HepG2 (cell line): ENCODE results near the gene HOXA4. TPM values are rescaled to one million over a fixed set of nuclear protein-coding genes. Genes with fewer than 3 reads are reported as not detected.

Experiments
- ATAC-seq: fragments of 200-7000 bp; cut with Tn5 transposase; 3 replicates; pipeline ENCODE4 v1.9.1; 2020; ENCODE audit warnings: mild to moderate bottlenecking, moderate library complexity
- BruUV-seq: library from RNA; stranded (reverse); fragments of 400-500 nt; replicated peaks from 2 replicates; lab custom pipeline; 2021; lab: Mats Ljungman, UMichigan
- CTCF ChIA-PET: fragments of 300-600 bp; formaldehyde crosslinking; extraction: SDS; loops from one replicate; lab custom pipeline; 2021; ENCODE audit warnings: low total read pairs, inconsistent platforms, low intra/inter-chr PET ratio; lab: Yijun Ruan, JAX
- POLR2A ChIA-PET: fragments of 350-600 bp; sonication (Branson Sonifier 250); formaldehyde crosslinking; loops from one replicate; lab custom pipeline; 2020; ENCODE audit warnings: antibody characterized with exemption, inconsistent platforms; lab: Yijun Ruan, JAX
- DNase-seq: peaks from one replicate; pipeline ENCODE4 v3.0.0-alpha.2; 2015; ENCODE audit warnings: low spot score
- FAIRE-seq: peaks from 3 replicates; lab custom pipeline; 2011; peaks lifted over from hg19 to GRCh38; lab: Jason Lieb, UNC
- H2AFZ ChIP-seq: one replicate; pipeline ENCODE4 v1.6.1; 2011; ENCODE audit warnings: low read length, inconsistent platforms
- H3K27ac ChIP-seq: fragments of 300-600 bp; 3 replicates; pipeline ENCODE4 v1.8.0; 2011; ENCODE audit warnings: mixed run types, mild to moderate bottlenecking, mixed read lengths, low read length, inconsistent platforms; ENCODE audit not compliant: insufficient read depth; ENCODE audit errors: extremely low read length
- H3K27me3 ChIP-seq, 2 experiments: fragments of 200-600 bp in 1 of 2; 2 replicates in 1 of 2; 3 replicates in 1 of 2; pipeline versions ENCODE4 v1.6.0 to v1.8.0; 2011; ENCODE audit warnings: low read length in 2 of 2, mild to moderate bottlenecking in 2 of 2, moderate library complexity in 2 of 2, inconsistent platforms in 1 of 2; ENCODE audit not compliant: insufficient read depth in 2 of 2, control insufficient read depth in 1 of 2
- H3K36me3 ChIP-seq, 2 experiments: fragments of 200-600 bp in 1 of 2; replicated peaks in 1 of 2; 2 replicates in 1 of 2; 3 replicates in 1 of 2; pipeline versions ENCODE4 v1.5.1 to v1.8.0; 2011; ENCODE audit warnings: low read length in 2 of 2, inconsistent platforms in 1 of 2; ENCODE audit not compliant: insufficient read depth in 2 of 2, control insufficient read depth in 1 of 2
- H3K4me1 ChIP-seq: 2 replicates; pipeline ENCODE4 v1.5.1; 2012; ENCODE audit warnings: low read length, inconsistent platforms; ENCODE audit not compliant: insufficient read depth
- H3K4me2 ChIP-seq: 2 replicates; pipeline ENCODE4 v1.6.0; 2011; ENCODE audit warnings: low read depth, low read length, inconsistent platforms
- H3K4me3 ChIP-seq, 3 experiments: fragments of 200-600 bp in 1 of 3; sonication (generic), shearing (Covaris generic) in 1 of 3; replicated peaks in 1 of 3; 2 replicates each; pipeline ENCODE4 v1.5.1; 2011 to 2016; ENCODE audit warnings: low read length in 3 of 3, inconsistent platforms in 2 of 3, low read depth in 2 of 3, mild to moderate bottlenecking in 2 of 3, control low read depth in 1 of 3, mixed read lengths in 1 of 3; ENCODE audit not compliant: insufficient read depth in 1 of 3
- H3K79me2 ChIP-seq: one replicate; pipeline ENCODE4 v1.6.1; 2011; ENCODE audit warnings: low read length, inconsistent platforms; ENCODE audit not compliant: insufficient read depth
- H3K9ac ChIP-seq: 2 replicates; pipeline ENCODE4 v1.6.0; 2011; ENCODE audit warnings: mild to moderate bottlenecking, low read depth, low read length, inconsistent platforms; ENCODE audit not compliant: insufficient read depth
- H3K9me3 ChIP-seq: 2 replicates; pipeline ENCODE4 v1.5.1; 2012; ENCODE audit warnings: mild to moderate bottlenecking, low read length
- H4K20me1 ChIP-seq: 2 replicates; pipeline ENCODE4 v1.6.0; 2011; ENCODE audit warnings: inconsistent platforms, mild to moderate bottlenecking, low read length, moderate library complexity; ENCODE audit not compliant: insufficient read depth
- ATF4 ChIP-seq, 2 experiments: fragments of 450-650 bp in 1 of 2; sonication (generic) in 1 of 2; formaldehyde crosslinking; IDR thresholded peaks; 2 replicates each; pipeline versions ENCODE4 v1.5.0 to v1.8.0; 2020 to 2022; ENCODE audit warnings: mild to moderate bottlenecking in 1 of 2, missing genetic modification reagents in 1 of 2
- EED ChIP-seq: sonication (generic); formaldehyde crosslinking; IDR thresholded peaks from 2 replicates; pipeline ENCODE4 v1.5.0; 2020; ENCODE audit warnings: mild to moderate bottlenecking, missing genetic modification reagents
- GTF2F1 ChIP-seq: fragments of 150-350 bp; IDR thresholded peaks from 2 replicates; pipeline ENCODE4 v1.6.1; 2014; ENCODE audit warnings: low read length
- HDAC2 ChIP-seq: sonication (generic); formaldehyde crosslinking; IDR thresholded peaks from 2 replicates; pipeline ENCODE4 v1.4.0; 2020; ENCODE audit warnings: missing genetic modification reagents
- PHF21A ChIP-seq: sonication (generic); formaldehyde crosslinking; IDR thresholded peaks from 2 replicates; pipeline ENCODE4 v1.5.0; 2020; ENCODE audit warnings: mild to moderate bottlenecking, missing genetic modification reagents
- PHF8 ChIP-seq: sonication (generic); formaldehyde crosslinking; IDR thresholded peaks from 2 replicates; pipeline ENCODE4 v1.5.0; 2020; ENCODE audit warnings: missing genetic modification reagents
- ZMYM4 ChIP-seq: sonication (generic); formaldehyde crosslinking; IDR thresholded peaks from 2 replicates; pipeline ENCODE4 v1.8.1; 2023; ENCODE audit warnings: mild to moderate bottlenecking, missing genetic modification reagents
- ZNF138 ChIP-seq: sonication (generic); formaldehyde crosslinking; IDR thresholded peaks from 2 replicates; pipeline ENCODE4 v1.5.0; 2020; ENCODE audit warnings: mild to moderate bottlenecking, low read depth, missing genetic modification reagents
- ZNF414 ChIP-seq: sonication (generic); formaldehyde crosslinking; IDR thresholded peaks from 2 replicates; pipeline ENCODE4 v1.5.0; 2020; ENCODE audit warnings: missing genetic modification reagents
- ZNF605 ChIP-seq: sonication (generic); formaldehyde crosslinking; IDR thresholded peaks from 2 replicates; pipeline ENCODE4 v1.8.0; 2022; ENCODE audit warnings: mild to moderate bottlenecking, missing genetic modification reagents
- ZNF703 ChIP-seq: sonication (generic); formaldehyde crosslinking; IDR thresholded peaks from 2 replicates; pipeline ENCODE4 v1.5.1; 2020; ENCODE audit warnings: missing genetic modification reagents, mild to moderate bottlenecking, moderate library complexity, borderline replicate concordance
- ZNF747 ChIP-seq: sonication (generic); formaldehyde crosslinking; IDR thresholded peaks from 2 replicates; pipeline ENCODE4 v1.8.1; 2023; ENCODE audit warnings: missing genetic modification reagents, mild to moderate bottlenecking, borderline replicate concordance
- ZNF772 ChIP-seq: sonication (generic); formaldehyde crosslinking; IDR thresholded peaks from 2 replicates; pipeline ENCODE4 v1.5.0; 2020; ENCODE audit warnings: mild to moderate bottlenecking, missing genetic modification reagents
- WGBS: methylation state at CpG from one replicate; pipeline ENCODE4 v1.1.6; 2017; ENCODE audit warnings: low lambda C conversion rate; 5-methylcytosine and 5-hydroxymethylcytosine counted together
- in situ Hi-C: cut with HindIII; loops from 2 replicates; pipeline ENCODE4 v1.10.0; 2017; ENCODE audit warnings: low pct_unique_long_range_greater_than_20kb; ENCODE audit not compliant: extremely low pct_ligation_motif_present
- intact Hi-C: fragments of 100-400 bp; cut with micrococcal nuclease; formaldehyde crosslinking; loops from one replicate; pipeline ENCODE4 v1.10.0; 2022; ENCODE audit not compliant: unreplicated experiment
- polyA plus RNA-seq, 8 experiments: library from polyadenylated mRNA; depleted of rRNA in 3 of 8; stranded (reverse) in 7 of 8; unstranded in 1 of 8; fragments of >200 nt; fragmentation: Illumina TruSeq in 4 of 8; extraction: Trizol in 4 of 8; gene quantifications; 2 replicates each; pipeline versions ENCODE4 v1.2.1 to v1.2.3, GENCODE V29; 2011 to 2016; ENCODE audit warnings: low read depth in 4 of 8, missing spikeins in 1 of 8, mixed read lengths in 1 of 8; ENCODE audit not compliant: insufficient read depth in 1 of 8
- total RNA-seq, 5 experiments: library from RNA; depleted of rRNA; stranded (reverse); fragments of >200 nt; fragmentation: Illumina TruSeq; extraction: Trizol; gene quantifications; 2 replicates each; pipeline ENCODE4 v1.2.3, GENCODE V29; 2016; ENCODE audit warnings: low read depth in 1 of 5
- TF ChIP-seq, protein P1 (sequence below): sonication (generic); formaldehyde crosslinking; IDR thresholded peaks from 2 replicates; pipeline ENCODE4 v1.5.0; 2020; ENCODE audit warnings: mild to moderate bottlenecking, missing genetic modification reagents, borderline replicate concordance
- TF ChIP-seq, protein P2 (sequence below): sonication (generic); formaldehyde crosslinking; IDR thresholded peaks from 2 replicates; pipeline ENCODE4 v1.4.0; 2020; ENCODE audit warnings: mild to moderate bottlenecking, low read depth, missing genetic modification reagents

Gene HOXA4
- total and polyA plus RNA-seq, 2 of the 13 experiments (the other 11 are each of a cell fraction or from before 2014, with no cell fraction given): 2.4 to 5.4 TPM

DNA sequence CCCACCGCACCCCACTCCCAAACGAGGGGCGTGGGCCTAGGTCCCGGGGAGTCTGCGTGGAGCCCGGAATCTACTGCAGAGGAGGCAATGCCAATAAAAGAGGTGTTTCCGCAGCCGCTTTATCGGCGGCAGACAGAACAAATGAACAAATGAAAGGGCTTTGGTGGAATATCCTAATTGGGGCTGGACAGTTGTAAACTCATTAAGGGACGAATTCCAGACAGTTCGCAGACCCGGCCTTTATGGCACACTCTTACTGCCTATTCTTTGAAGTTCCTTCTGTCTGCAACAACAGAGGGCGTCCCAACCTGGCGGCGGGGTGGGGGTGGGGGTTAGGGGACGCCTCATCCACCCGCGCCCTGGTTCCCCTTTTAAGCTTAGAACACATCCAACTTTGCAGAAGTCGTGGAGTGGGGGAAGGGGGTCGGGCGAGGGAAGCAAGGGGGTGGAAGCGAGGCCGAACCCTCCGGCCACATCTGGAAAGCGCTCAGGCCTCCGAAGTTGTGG is 30.7 kb upstream of the HOXA4 start:
- WGBS: 36% methylated on average over 22 of the region's 27 CpGs
- no peaks in the 10 kb centered on the region for H3K9me3 ChIP-seq
- H2AFZ ChIP-seq: no peak overlapping the region
- H3K27me3 ChIP-seq: peaks cover 2 to 40% of the 10 kb centered on the region in 2 experiments
- DNase-seq: no peak
- peak overlapping the region; percentile 85 for H3K4me2 ChIP-seq
- H3K4me3 ChIP-seq: peak overlapping the region; percentile 51 to 68 (median 66); a peak in 5 of 6 replicates
- TF ChIP-seq ZNF747 (CRISPR knock-in tag) (peak; percentile 12; the same call in 1 of the 2 replicates), PHF21A (CRISPR knock-in tag) (0 out of 2 replicates have a peak, but pooled peaks have one; percentile 25), ZNF772 (0 out of 2 replicates have a peak, but pooled peaks have one; percentile 13), ATF4 (CRISPR knock-in tag; IDR thresholded peaks at IDR 0.05) (no peak), EED (CRISPR knock-in tag) (0 out of 2 replicates have a peak, but pooled peaks have one; percentile 43), HDAC2 (no peak), PHF8 (CRISPR knock-in tag) (peak; percentile 8; the same call in 1 of the 2 replicates), ZNF703 (CRISPR knock-in tag) (no peak), ZNF414 (CRISPR knock-in tag) (0 out of 2 replicates have a peak, but pooled peaks have one; percentile 4), ZMYM4 (0 out of 2 replicates have a peak, but pooled peaks have one; percentile 6), ZNF605 (CRISPR knock-in tag) (peak; percentile 7; the same call in 1 of the 2 replicates), ZNF138 (0 out of 2 replicates have a peak, but pooled peaks have one; percentile 41), GTF2F1 (no peak)
- TF ChIP-seq, protein P1, sequence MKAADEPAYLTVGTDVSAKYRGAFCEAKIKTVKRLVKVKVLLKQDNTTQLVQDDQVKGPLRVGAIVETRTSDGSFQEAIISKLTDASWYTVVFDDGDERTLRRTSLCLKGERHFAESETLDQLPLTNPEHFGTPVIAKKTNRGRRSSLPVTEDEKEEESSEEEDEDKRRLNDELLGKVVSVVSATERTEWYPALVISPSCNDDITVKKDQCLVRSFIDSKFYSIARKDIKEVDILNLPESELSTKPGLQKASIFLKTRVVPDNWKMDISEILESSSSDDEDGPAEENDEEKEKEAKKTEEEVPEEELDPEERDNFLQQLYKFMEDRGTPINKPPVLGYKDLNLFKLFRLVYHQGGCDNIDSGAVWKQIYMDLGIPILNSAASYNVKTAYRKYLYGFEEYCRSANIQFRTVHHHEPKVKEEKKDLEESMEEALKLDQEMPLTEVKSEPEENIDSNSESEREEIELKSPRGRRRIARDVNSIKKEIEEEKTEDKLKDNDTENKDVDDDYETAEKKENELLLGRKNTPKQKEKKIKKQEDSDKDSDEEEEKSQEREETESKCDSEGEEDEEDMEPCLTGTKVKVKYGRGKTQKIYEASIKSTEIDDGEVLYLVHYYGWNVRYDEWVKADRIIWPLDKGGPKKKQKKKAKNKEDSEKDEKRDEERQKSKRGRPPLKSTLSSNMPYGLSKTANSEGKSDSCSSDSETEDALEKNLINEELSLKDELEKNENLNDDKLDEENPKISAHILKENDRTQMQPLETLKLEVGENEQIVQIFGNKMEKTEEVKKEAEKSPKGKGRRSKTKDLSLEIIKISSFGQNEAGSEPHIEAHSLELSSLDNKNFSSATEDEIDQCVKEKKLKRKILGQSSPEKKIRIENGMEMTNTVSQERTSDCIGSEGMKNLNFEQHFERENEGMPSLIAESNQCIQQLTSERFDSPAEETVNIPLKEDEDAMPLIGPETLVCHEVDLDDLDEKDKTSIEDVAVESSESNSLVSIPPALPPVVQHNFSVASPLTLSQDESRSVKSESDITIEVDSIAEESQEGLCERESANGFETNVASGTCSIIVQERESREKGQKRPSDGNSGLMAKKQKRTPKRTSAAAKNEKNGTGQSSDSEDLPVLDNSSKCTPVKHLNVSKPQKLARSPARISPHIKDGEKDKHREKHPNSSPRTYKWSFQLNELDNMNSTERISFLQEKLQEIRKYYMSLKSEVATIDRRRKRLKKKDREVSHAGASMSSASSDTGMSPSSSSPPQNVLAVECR (CRISPR knock-in tag): 0 out of 2 replicates have a peak, but pooled peaks have one; percentile 6
- TF ChIP-seq, protein P2, sequence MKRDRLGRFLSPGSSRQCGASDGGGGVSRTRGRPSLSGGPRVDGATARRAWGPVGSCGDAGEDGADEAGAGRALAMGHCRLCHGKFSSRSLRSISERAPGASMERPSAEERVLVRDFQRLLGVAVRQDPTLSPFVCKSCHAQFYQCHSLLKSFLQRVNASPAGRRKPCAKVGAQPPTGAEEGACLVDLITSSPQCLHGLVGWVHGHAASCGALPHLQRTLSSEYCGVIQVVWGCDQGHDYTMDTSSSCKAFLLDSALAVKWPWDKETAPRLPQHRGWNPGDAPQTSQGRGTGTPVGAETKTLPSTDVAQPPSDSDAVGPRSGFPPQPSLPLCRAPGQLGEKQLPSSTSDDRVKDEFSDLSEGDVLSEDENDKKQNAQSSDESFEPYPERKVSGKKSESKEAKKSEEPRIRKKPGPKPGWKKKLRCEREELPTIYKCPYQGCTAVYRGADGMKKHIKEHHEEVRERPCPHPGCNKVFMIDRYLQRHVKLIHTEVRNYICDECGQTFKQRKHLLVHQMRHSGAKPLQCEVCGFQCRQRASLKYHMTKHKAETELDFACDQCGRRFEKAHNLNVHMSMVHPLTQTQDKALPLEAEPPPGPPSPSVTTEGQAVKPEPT (CRISPR knock-in tag): 0 out of 2 replicates have a peak, but pooled peaks have one; percentile 2
- BruUV-seq: no TSS peak
- intact Hi-C loops: loop anchor here (1.0 to 5.0 kb wide), 2 partner anchors 479 to 792 kb away; no protein-coding TSS in a partner anchor
- H3K4me1 ChIP-seq: 0 out of 2 replicates have a peak, but pooled peaks cover 4% of the 10 kb centered on the region
- no peaks in the 10 kb centered on the region for H3K79me2 ChIP-seq
- ChIA-PET POLR2A (interaction anchor here (1.0 to 1.3 kb wide), 2 partner anchors 10 to 11 kb away, joined by 3 to 10 read pairs; no protein-coding TSS in a partner anchor), CTCF (interaction anchor here (0.7 to 1.7 kb wide), 8 partner anchors 10 to 791 kb away, joined by 3 to 13 read pairs (median 7); no protein-coding TSS in a partner anchor)
- peak overlapping the region; percentile 49 for H3K9ac ChIP-seq
- H3K36me3 ChIP-seq: no peaks in the 10 kb centered on the region
- in situ Hi-C loops: loop anchor here (25.0 kb wide), 1 partner anchor 1074 kb away; no protein-coding TSS in a partner anchor
- no peaks in the 10 kb centered on the region for H4K20me1 ChIP-seq
- ATAC-seq: no peak
- no peak for FAIRE-seq
- no peak overlapping the region for H3K27ac ChIP-seq
